Neural cell (in vitro differentiated cells): ENCODE measurements around the gene RBM20.

ENCODE experiments used
- CTCF ChIP-seq: fragments of 450-650 bp; IDR thresholded peaks from 2 replicates; pipeline ENCODE4 v1.5.1; 2014; ENCODE audit warnings: antibody characterized with exemption, mild to moderate bottlenecking, moderate library complexity; ENCODE audit not compliant: poor library complexity, severe bottlenecking
- EZH2 ChIP-seq: fragments of 200-600, 300-800 bp; shearing (Covaris generic), sonication (generic); IDR thresholded peaks from 2 replicates; pipeline ENCODE4 v1.6.1; 2014; ENCODE audit warnings: antibody characterized with exemption, low read length, borderline replicate concordance, mild to moderate bottlenecking; ENCODE audit not compliant: insufficient read depth, poor library complexity, severe bottlenecking
- POLR2AphosphoS5 ChIP-seq: IDR thresholded peaks from 2 replicates; pipeline ENCODE4 v1.6.1; 2012
- RAD21 ChIP-seq: fragments of 450-650 bp; conservative IDR thresholded peaks from 2 replicates; pipeline ENCODE4 v1.6.1; 2014; ENCODE audit warnings: antibody characterized with exemption, mild to moderate bottlenecking, moderate library complexity
- SMC3 ChIP-seq: fragments of 450-650 bp; conservative IDR thresholded peaks from 2 replicates; pipeline ENCODE4 v1.6.1; 2014; ENCODE audit warnings: antibody characterized with exemption, mild to moderate bottlenecking, moderate library complexity; ENCODE audit not compliant: poor library complexity
- TF ChIP-seq, protein P1 (sequence below): IDR thresholded peaks from 2 replicates; pipeline ENCODE4 v1.6.1; 2012; ENCODE audit warnings: borderline replicate concordance

GRCh38 chr10:110850099-110850498 is 206.0 kb downstream of the RBM20 start:
- TF ChIP-seq CTCF (no peak), RAD21 (no peak), EZH2 (no peak), SMC3 (no peak), POLR2AphosphoS5 (no peak)
- TF ChIP-seq, protein P1, sequence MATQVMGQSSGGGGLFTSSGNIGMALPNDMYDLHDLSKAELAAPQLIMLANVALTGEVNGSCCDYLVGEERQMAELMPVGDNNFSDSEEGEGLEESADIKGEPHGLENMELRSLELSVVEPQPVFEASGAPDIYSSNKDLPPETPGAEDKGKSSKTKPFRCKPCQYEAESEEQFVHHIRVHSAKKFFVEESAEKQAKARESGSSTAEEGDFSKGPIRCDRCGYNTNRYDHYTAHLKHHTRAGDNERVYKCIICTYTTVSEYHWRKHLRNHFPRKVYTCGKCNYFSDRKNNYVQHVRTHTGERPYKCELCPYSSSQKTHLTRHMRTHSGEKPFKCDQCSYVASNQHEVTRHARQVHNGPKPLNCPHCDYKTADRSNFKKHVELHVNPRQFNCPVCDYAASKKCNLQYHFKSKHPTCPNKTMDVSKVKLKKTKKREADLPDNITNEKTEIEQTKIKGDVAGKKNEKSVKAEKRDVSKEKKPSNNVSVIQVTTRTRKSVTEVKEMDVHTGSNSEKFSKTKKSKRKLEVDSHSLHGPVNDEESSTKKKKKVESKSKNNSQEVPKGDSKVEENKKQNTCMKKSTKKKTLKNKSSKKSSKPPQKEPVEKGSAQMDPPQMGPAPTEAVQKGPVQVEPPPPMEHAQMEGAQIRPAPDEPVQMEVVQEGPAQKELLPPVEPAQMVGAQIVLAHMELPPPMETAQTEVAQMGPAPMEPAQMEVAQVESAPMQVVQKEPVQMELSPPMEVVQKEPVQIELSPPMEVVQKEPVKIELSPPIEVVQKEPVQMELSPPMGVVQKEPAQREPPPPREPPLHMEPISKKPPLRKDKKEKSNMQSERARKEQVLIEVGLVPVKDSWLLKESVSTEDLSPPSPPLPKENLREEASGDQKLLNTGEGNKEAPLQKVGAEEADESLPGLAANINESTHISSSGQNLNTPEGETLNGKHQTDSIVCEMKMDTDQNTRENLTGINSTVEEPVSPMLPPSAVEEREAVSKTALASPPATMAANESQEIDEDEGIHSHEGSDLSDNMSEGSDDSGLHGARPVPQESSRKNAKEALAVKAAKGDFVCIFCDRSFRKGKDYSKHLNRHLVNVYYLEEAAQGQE, result no peak
